Stimulated activated effector memory CD8-positive, alpha-beta T cell treated with anti-CD3 and anti-CD28 coated beads, Interleukin-12 subunit alpha, Interleukin-12 subunit beta, amount 100 ng/mL, for 72 hours (primary cell): ENCODE results near the gene LBP.
"Not testable (repeated sequence)": the region's sequence is repeated elsewhere in the genome, so short reads cannot be mapped to it uniquely, and the experiment has no call there.

ENCODE experiments used
- ATAC-seq: fragments of 150-1000 bp; cut with Tn5 transposase; 2 replicates; pipeline ENCODE4 v1.10.0; 2021
- DNase-seq, 2 donors: peaks; one replicate each; pipeline ENCODE4 v3.0.0; 2021 to 2022; ENCODE audit warnings: low spot score in 2 of 2
- H3K27ac Mint-ChIP-seq: one replicate; pipeline ENCODE4 v1.8.0; 2022; ENCODE audit warnings: mild to moderate bottlenecking, mixed read lengths
- H3K36me3 Mint-ChIP-seq: one replicate; pipeline ENCODE4 v1.8.0; 2022; ENCODE audit warnings: mild to moderate bottlenecking, mixed read lengths
- H3K4me1 Mint-ChIP-seq: one replicate; pipeline ENCODE4 v1.8.0; 2022; ENCODE audit warnings: mixed read lengths
- H3K4me3 Mint-ChIP-seq: one replicate; pipeline ENCODE4 v1.8.0; 2022; ENCODE audit warnings: mild to moderate bottlenecking, mixed read lengths
- H3K9me3 Mint-ChIP-seq: one replicate; pipeline ENCODE4 v1.8.0; 2022; ENCODE audit warnings: mixed read lengths

Gene LBP

GRCh38 chr20:38336726-38337125 is 9.6 kb upstream of the LBP start:
- H3K27ac Mint-ChIP-seq: no peak overlapping the region
- H3K4me3 Mint-ChIP-seq: no peak overlapping the region
- H3K36me3 Mint-ChIP-seq: no peaks in the 10 kb centered on the region
- DNase-seq (no peak), ATAC-seq (no peak)
- peaks cover 5% of the 10 kb centered on the region for H3K4me1 Mint-ChIP-seq
- H3K9me3 Mint-ChIP-seq: peaks cover 6% of the 10 kb centered on the region

- peak; percentile 6 to 62 for DNase-seq
- no peak overlapping the region for H3K27ac Mint-ChIP-seq
- no peak overlapping the region for H3K4me3 Mint-ChIP-seq
- no peaks in the 10 kb centered on the region for H3K36me3 Mint-ChIP-seq
- peaks cover 6% of the 10 kb centered on the region for H3K9me3 Mint-ChIP-seq
- ATAC-seq: peak; percentile 26
- peaks cover 5% of the 10 kb centered on the region for H3K4me1 Mint-ChIP-seq
Measured at GRCh38 chr20:38337561-38338140, 8.6 kb upstream of the LBP start.

GRCh38 chr20:38338849-38339520 is 7.3 kb upstream of the LBP start:
- Mint-ChIP-seq H3K27ac (no peak overlapping the region), H3K9me3 (peaks cover 6% of the 10 kb centered on the region), H3K4me1 (peaks cover 5% of the 10 kb centered on the region), H3K4me3 (no peak overlapping the region), H3K36me3 (no peaks in the 10 kb centered on the region)
- DNase-seq (no peak), ATAC-seq (no peak)

- ATAC-seq, H3K36me3 Mint-ChIP-seq, H3K9me3 Mint-ChIP-seq, H3K27ac Mint-ChIP-seq, H3K4me1 Mint-ChIP-seq, H3K4me3 Mint-ChIP-seq, DNase-seq: not testable (repeated sequence)
Measured at GRCh38 chr20:38339521-38339896, 6.8 kb upstream of the LBP start.

GRCh38 chr20:38339997-38340396 is 6.3 kb upstream of the LBP start:
- no peak overlapping the region for H3K4me3 Mint-ChIP-seq
- H3K36me3 Mint-ChIP-seq: no peaks in the 10 kb centered on the region
- no peak for ATAC-seq
- peaks cover 6% of the 10 kb centered on the region for H3K9me3 Mint-ChIP-seq
- no peak overlapping the region for H3K27ac Mint-ChIP-seq
- peaks cover 5% of the 10 kb centered on the region for H3K4me1 Mint-ChIP-seq
- DNase-seq: no peak

- Mint-ChIP-seq H3K4me1 (peaks cover 5% of the 10 kb centered on the region), H3K36me3 (no peaks in the 10 kb centered on the region), H3K4me3 (no peak overlapping the region), H3K9me3 (peaks cover 6% of the 10 kb centered on the region), H3K27ac (no peak overlapping the region)
- no peak for ATAC-seq
- no peak for DNase-seq
Measured at GRCh38 chr20:38340693-38341092, 5.6 kb upstream of the LBP start.

- Mint-ChIP-seq H3K9me3 (peaks cover 6% of the 10 kb centered on the region), H3K36me3 (no peaks in the 10 kb centered on the region), H3K4me1 (no peaks in the 10 kb centered on the region), H3K4me3 (no peak overlapping the region), H3K27ac (no peak overlapping the region)
- DNase-seq (no peak), ATAC-seq (no peak)
Measured at GRCh38 chr20:38342216-38342615, 4.1 kb upstream of the LBP start.

- Mint-ChIP-seq H3K9me3 (peaks cover 4% of the 10 kb centered on the region), H3K4me3 (no peak overlapping the region), H3K36me3 (no peaks in the 10 kb centered on the region), H3K4me1 (no peaks in the 10 kb centered on the region), H3K27ac (no peak overlapping the region)
- ATAC-seq (no peak), DNase-seq (no peak)
Measured at GRCh38 chr20:38342713-38343310, 3.5 kb upstream of the LBP start.

GRCh38 chr20:38343311-38344106 is 2.8 kb upstream of the LBP start:
- no peak for ATAC-seq
- no peak for DNase-seq
- Mint-ChIP-seq H3K9me3 (no peaks in the 10 kb centered on the region), H3K4me3 (no peak overlapping the region), H3K36me3 (no peaks in the 10 kb centered on the region), H3K4me1 (no peaks in the 10 kb centered on the region), H3K27ac (no peak overlapping the region)

- Mint-ChIP-seq H3K4me1 (no peaks in the 10 kb centered on the region), H3K36me3 (no peaks in the 10 kb centered on the region), H3K27ac (no peak overlapping the region), H3K4me3 (no peak overlapping the region), H3K9me3 (no peaks in the 10 kb centered on the region)
- no peak for ATAC-seq
- no peak for DNase-seq
Measured at GRCh38 chr20:38344107-38344701, 2.1 kb upstream of the LBP start.

- H3K4me3 Mint-ChIP-seq: no peak overlapping the region
- H3K36me3 Mint-ChIP-seq: no peaks in the 10 kb centered on the region
- H3K4me1 Mint-ChIP-seq: no peaks in the 10 kb centered on the region
- ATAC-seq (no peak), DNase-seq (no peak)
- no peaks in the 10 kb centered on the region for H3K9me3 Mint-ChIP-seq
- H3K27ac Mint-ChIP-seq: no peak overlapping the region
Measured at GRCh38 chr20:38345643-38346042, 639 bp upstream of the LBP start.

- Mint-ChIP-seq H3K36me3 (no peaks in the 10 kb centered on the region), H3K27ac (no peak overlapping the region), H3K4me1 (no peaks in the 10 kb centered on the region), H3K9me3 (no peaks in the 10 kb centered on the region), H3K4me3 (no peak overlapping the region)
- ATAC-seq (no peak), DNase-seq (no peak)
Measured at GRCh38 chr20:38346741-38347140, 459 bp downstream of the LBP start.

- no peak overlapping the region for H3K4me3 Mint-ChIP-seq
- no peaks in the 10 kb centered on the region for H3K9me3 Mint-ChIP-seq
- H3K36me3 Mint-ChIP-seq: no peaks in the 10 kb centered on the region
- no peaks in the 10 kb centered on the region for H3K4me1 Mint-ChIP-seq
- ATAC-seq (no peak), DNase-seq (no peak)
- no peak overlapping the region for H3K27ac Mint-ChIP-seq
Measured at GRCh38 chr20:38349856-38350255, 3.6 kb downstream of the LBP start.

GRCh38 chr20:38350879-38351775 is 4.8 kb downstream of the LBP start:
- ATAC-seq: no peak
- no peak for DNase-seq
- Mint-ChIP-seq H3K4me3 (no peak overlapping the region), H3K9me3 (no peaks in the 10 kb centered on the region), H3K4me1 (no peaks in the 10 kb centered on the region), H3K27ac (no peak overlapping the region), H3K36me3 (no peaks in the 10 kb centered on the region)

GRCh38 chr20:38353316-38353715 is 7.0 kb downstream of the LBP start:
- H3K36me3 Mint-ChIP-seq: no peaks in the 10 kb centered on the region
- H3K4me1 Mint-ChIP-seq: no peaks in the 10 kb centered on the region
- no peak overlapping the region for H3K4me3 Mint-ChIP-seq
- ATAC-seq (no peak), DNase-seq (no peak)
- no peak overlapping the region for H3K27ac Mint-ChIP-seq
- H3K9me3 Mint-ChIP-seq: no peaks in the 10 kb centered on the region
